Right ventricle myocardium inferior (tissue), 1 donor: ENCODE measurements around the gene ELMO1. TPM values are rescaled to one million over a fixed set of nuclear protein-coding genes. Genes with fewer than 3 reads are reported as not detected.
A peak's percentile ranks its signal among the peaks of the same experiment; 100 is the strongest.

ENCODE experiments used
- ATAC-seq: fragments of 200-7000 bp; cut with Tn5 transposase; one replicate; pipeline ENCODE4 v1.9.1; 2020; ENCODE audit warnings: mild to moderate bottlenecking, moderate library complexity
- DNase-seq: peaks from one replicate; pipeline ENCODE4 v3.0.0; 2021; ENCODE audit errors: missing footprints
- intact Hi-C: fragments of 100-400 bp; cut with DNase I; formaldehyde crosslinking; loops from one replicate; pipeline ENCODE4 v1.11.0; 2022
- total RNA-seq: library from RNA; stranded (reverse); fragmentation: NEBNext Ultra II Directional; extraction: Animal tissue kit (Norgen Biotek cat#: 25700); gene quantifications from one replicate; pipeline ENCODE4 v1.2.1, GENCODE V29; 2021
- donor health status: DM: no; HTN: yes; CAD: no; lungs with severe emphysema.

ELMO1 gene
- total RNA-seq, 1 donor from 2014 or later, result 13.8 TPM

DNA sequence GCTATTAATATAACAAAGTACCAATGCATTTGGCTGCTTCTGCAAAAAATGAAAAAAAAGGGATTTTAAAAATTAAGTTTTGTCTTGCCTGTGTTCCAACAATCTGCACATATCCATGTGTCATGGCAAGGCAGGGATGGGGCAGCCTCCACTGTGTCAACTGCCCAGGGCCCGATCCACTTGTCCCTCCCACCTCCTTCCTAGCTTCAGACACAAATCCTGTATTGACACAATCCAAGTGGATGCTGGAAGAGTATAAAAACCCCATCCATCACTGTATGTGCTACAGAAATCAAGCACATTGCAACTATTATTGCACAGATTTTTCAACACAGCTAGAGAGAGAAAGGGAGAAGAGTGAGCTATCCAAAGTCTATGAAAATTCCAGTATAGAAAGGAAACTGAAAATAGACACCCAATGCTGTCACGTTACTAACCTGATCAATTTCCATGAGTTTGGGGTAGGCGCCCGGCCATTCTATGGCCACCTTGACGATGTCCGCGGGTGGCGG is 106.4 kb downstream of the ELMO1 start:
- DNase-seq, result no peak
- intact Hi-C loops, result loop anchor here (2.0 kb wide), 1 partner anchor 25 kb away; no protein-coding TSS in a partner anchor
- no peak for ATAC-seq

DNA sequence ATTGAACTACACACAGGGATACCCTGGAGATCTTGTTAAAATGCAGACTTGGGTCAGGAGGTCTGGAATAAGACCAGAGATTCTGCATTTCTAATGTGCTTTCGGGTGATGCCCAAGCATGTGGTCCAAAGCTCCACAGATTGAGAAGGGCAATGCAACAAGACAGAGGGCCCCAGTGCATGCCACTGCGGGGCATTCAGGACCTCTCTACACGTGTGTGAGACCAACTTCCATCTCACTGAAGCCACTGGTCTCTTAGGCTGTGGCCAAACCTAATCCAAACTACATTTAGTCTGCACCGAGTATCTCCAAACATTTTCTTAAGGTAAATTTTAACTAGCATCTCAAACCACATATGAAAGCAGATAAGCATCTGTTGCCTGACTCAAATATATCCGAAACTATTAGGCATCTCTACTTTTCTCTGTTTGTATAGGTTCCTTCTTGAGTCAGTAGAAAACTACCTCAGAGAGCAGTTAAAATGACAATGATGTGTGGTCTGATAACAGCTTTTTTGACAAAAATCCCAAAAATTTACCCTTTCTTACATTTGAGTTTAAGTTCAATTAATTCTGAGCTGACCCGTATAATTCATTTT is 107.5 kb downstream of the ELMO1 start:
- no peak for ATAC-seq
- intact Hi-C loops, result no loop called here
- no peak for DNase-seq

DNA sequence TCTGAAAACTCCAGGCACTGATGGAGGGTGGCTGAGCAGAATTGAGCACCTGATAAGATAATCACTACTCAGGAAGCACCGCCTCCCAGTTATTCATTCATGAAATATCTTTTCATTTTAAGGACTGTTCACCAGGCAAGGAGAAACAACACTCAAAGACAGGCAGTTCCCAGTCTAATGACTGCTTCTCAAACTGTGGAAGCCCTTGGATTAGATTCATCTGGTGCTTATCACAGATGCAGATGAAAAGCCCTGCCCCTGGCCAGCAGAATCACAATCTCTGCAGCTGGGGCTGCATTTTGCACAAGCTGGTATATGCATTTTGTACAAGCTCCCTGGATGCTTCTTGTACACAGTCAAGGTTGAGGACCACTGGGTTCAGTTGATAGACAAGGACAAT is 109.7 kb downstream of the ELMO1 start:
- ATAC-seq (no peak), DNase-seq (no peak)
- intact Hi-C loops, result no loop called here

DNA sequence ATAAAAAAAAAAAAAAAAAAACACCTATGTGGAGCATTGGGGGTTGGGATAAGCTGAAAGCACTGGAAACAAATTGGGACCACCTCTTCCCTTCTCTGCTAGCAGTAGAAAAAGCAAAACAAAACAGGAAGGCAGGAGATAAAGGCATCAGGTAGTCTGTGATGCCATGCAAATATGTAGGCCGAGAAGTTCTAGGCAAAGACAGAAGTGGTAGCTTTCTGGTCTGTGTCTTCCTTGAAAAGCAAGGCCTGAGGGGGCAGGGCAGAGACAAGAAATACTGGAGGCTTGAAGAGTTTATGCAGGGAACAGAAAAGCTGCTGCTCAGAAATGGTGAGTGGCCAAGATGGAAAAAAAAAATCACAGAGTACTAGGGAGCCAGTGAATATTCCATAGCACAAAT is 111.1 kb downstream of the ELMO1 start:
- DNase-seq (no peak), ATAC-seq (no peak)
- intact Hi-C loops, result no loop called here

DNA sequence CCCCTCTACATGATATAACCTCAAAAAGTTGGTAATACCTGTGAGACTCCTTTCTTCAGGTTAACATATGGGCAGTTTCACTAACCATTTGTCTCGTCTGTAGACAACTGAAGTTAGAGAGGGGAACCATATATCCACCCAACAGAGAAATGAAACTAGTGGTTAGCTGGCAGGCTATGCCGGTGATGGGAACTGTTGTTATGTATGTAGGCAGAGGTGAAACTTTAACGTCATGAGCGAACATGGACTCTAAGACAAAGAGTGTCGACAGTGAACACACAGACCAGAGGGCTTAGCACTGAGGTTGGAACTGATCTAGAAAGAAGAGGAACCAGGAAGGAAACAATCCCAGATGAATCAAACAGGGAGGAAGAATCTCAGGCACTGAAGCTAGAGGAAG is 112.4 kb downstream of the ELMO1 start:
- DNase-seq, result no peak
- ATAC-seq, result peak; percentile 40
- intact Hi-C loops, result no loop called here

DNA sequence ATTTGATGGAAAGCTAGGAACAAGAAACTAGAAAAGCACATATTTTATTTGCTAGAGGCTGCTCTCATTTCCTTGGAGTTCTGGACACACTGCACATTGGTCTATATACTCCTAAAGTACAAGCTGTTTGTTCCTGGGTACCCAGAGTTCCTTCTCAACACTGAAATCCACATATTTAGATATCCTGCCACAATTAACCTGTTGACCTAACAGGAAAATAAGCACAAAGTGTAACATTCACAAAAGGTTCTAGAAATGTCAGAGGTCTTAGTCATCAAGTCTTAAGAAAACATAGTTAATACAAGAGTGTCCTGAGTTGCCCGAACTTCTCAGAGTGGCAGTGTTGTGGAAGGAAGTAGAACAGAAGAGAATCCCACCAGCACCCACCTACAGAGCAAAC is 115.6 kb downstream of the ELMO1 start:
- intact Hi-C loops, result loop anchor here (2.0 kb wide), 1 partner anchor 22 kb away; no protein-coding TSS in a partner anchor
- ATAC-seq, result peak; percentile 23
- DNase-seq, result no peak

DNA sequence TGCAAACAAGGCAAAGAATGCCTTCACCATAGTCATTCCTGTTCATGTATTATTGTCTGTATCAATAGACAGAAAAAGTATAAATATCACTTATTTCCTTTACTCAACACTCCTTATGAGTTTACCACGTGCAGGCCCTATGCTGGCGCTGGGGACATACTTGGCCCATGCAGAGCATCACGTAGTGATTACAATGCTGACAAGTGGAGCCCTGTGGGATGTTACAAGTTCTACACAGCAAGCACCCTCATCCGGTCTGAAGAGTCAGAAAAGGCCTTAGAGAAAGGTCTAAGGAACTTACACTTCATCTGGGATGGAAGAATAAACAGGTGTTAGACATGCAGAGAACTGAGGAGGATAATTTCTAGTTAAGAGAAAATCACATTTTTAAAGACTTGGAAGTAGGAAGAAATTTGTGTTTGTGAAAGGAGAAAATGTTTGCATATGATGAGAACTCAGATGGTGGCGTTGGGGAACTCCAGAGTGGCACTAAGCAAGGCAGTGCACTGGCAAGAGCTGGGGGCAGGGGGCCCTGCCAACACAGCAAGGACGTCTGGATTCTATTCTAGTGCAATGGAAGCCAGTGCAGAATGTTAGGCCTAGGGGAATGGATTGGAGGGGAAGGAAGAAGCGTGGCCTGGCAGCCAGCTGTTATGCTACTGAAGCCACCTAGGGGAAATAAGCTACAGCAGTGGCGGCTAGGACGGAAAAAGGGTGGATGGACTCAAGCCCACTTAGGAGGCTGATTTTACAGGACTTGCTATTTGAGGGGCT is 116.2 kb downstream of the ELMO1 start:
- ATAC-seq (no peak), DNase-seq (no peak)
- intact Hi-C loops, result loop anchor here (2.0 kb wide), 1 partner anchor 22 kb away; no protein-coding TSS in a partner anchor

DNA sequence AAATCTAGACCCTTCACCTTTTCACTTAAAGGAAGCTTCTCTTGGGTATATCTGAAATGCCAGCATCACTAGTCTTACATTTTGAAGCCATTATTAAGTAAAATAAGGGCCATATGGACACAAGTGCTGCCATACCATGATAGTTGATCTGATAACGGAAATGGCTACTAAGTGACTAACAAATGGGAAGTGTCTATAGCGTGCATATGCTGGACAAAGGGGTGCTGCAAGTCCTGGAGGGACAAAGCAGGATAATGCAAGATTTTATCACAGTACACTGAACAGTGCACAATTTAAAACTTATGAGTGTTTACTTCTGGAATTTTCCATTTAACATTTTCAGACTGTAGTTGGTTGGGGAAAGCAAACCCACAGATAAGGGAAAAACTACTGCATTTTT is 117.9 kb downstream of the ELMO1 start:
- intact Hi-C loops, result no loop called here
- no peak for ATAC-seq
- no peak for DNase-seq

DNA sequence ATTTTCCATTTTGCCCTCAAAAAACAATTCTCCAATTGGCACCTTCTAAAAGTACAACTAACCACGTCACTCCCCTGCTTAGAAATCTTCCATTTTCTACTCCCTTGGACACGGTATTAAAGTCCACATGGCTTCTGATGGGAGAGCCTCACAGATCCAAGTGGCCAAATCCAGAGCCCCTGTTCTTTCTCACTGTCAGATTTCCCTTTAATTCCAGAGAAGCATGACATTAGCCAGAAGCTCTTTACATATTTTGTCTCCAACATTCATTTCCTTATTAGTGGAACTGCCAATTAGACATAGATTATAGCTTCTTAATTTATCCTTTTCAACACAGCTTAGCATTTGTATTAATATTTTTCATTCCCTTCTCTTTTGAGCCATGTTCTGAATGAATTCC is 118.7 kb downstream of the ELMO1 start:
- no peak for ATAC-seq
- no peak for DNase-seq
- intact Hi-C loops, result no loop called here

DNA sequence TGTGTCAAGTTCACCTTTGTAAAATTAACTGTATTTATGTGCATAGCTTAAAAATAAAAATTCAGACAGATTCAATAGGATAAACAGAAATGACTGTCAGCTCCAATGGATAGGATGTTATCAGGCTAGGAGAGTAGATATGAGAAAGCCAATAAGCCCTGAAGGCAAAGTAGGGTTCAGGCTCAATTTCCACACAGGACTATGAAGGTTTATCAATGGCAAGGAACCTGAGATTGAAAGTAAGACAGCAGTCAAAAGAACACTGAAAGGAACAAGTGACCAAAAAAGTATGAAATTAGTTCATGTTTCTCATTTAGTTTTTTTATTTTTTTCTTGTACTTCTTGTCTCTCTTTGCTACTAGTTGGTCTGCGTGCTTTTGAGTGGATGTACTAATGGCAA is 121.4 kb downstream of the ELMO1 start:
- ATAC-seq (no peak), DNase-seq (no peak)
- intact Hi-C loops, result no loop called here

DNA sequence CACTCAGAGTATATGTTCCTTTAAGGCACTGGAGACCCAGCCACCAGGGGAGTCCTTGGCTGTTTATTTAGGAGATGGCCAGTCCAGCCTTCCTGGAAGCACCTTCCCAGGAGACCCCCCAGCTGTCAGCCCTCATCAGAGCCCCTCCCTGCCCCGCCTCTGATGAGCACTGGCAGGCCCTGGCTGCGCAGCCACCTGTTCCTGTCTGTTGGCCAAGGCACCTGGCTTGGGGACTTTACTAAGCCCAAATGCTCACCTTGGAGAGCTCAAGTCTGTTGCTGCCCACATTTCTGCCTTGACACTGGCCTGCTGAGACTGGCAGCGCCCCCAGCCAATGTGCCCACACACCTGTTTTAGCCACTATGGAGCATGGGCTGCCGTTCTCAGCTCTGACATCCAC is 124.7 kb downstream of the ELMO1 start:
- intact Hi-C loops, result no loop called here

DNA sequence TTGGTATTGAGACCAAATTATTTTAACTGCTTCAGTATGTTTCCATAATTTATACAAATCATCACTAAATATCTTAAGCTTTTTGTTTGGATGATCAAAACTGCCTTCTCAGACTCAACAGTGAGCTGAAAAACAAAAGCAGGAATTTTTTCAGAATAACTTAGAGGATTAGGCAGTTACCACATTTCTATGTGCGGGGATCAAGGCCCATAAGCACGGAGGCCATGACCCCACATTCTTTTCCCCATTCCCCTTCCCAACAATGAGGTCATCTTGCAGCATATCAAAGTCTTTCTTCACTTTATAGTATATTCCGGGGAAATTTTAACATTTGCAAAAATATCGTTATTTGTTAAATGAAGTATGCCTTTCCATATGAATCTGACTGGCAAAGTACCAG is 125.8 kb downstream of the ELMO1 start:
- ATAC-seq, result no peak
- no peak for DNase-seq
- intact Hi-C loops, result no loop called here

More for the DNA sequence above, 124.7 kb downstream of the ELMO1 start:
- DNase-seq (peak; percentile 57), ATAC-seq (no peak)

DNA sequence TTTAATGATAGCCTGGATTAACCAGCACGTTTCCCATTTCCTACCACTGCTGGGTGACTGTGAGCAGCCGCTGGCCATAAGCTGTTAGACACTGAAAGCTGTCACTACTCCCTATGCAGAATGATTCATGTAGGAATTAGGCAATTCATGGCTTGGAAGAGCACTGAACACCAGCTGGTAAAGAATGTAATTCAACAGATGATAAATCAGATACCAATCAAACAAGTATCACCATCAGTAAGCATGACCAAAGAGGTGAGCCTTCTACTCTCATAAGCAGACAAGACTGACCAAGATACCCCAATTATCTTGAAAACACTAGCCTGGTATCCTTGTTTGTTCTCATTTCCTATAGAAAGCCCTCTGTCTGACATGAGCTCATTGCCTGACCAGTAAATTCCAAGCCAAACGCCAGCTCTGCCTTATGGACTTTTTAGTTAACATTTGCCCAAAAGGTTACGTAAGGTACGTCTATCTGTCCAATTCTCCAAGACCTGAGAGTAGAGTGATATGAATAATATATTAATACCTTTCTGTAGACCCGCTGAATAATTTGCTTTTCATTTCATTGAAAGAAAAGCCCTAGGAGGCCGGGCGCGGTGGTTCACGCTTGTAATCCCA is 127.7 kb downstream of the ELMO1 start:
- DNase-seq, result no peak
- no peak for ATAC-seq
- intact Hi-C loops, result no loop called here

DNA sequence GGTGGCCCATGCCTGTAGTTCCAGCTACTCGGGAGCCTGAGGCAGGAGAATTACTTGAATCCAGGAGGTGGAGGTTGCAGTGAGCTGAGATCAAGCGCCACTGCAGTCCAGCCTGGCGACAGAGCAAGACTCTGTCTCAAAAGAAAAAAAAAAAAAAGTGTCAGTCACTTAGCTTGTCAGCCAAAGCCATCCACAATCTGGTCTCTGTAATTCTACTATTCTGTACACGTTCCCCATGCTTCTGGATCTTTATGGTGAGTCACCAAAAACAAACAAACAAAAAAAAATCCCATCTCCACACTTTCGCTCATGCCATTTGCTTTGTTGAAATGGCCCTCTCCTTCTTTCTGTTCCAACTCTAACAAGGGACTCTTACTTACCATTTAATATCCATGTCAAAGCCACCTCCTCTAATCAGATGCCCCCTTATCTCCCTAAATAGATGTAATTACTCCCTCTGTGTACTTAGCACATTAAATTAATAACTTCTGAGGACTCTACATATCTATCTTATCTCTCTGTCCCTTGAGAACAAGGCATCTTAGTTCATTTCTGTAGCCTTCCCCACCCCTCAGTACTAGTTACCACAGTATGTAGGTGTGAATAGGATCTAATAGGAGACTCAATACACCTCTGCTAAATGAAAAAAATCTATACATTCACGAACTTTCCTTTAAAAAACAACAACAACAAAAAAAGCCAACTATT is 128.4 kb downstream of the ELMO1 start:
- ATAC-seq (no peak), DNase-seq (no peak)
- intact Hi-C loops, result no loop called here

DNA sequence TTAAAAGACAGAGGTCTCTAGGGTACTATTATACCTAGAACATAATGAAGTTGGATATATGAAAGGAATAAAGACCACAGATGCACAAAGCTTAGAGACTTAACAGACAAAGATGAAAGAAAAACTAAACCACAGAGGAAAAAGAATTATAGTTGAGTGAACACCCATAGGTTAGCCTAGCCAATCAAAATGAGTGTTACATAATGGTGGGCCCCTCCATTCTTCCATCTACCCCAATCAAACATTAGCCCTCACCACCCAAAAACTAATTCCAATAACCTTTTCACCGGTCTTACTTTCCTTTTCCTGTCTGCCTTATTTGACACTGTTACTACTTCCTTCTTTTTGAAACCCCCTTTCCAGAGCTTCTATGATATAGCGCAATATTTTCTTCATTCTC is 130.1 kb downstream of the ELMO1 start:
- ATAC-seq (no peak), DNase-seq (no peak)
- intact Hi-C loops, result no loop called here

DNA sequence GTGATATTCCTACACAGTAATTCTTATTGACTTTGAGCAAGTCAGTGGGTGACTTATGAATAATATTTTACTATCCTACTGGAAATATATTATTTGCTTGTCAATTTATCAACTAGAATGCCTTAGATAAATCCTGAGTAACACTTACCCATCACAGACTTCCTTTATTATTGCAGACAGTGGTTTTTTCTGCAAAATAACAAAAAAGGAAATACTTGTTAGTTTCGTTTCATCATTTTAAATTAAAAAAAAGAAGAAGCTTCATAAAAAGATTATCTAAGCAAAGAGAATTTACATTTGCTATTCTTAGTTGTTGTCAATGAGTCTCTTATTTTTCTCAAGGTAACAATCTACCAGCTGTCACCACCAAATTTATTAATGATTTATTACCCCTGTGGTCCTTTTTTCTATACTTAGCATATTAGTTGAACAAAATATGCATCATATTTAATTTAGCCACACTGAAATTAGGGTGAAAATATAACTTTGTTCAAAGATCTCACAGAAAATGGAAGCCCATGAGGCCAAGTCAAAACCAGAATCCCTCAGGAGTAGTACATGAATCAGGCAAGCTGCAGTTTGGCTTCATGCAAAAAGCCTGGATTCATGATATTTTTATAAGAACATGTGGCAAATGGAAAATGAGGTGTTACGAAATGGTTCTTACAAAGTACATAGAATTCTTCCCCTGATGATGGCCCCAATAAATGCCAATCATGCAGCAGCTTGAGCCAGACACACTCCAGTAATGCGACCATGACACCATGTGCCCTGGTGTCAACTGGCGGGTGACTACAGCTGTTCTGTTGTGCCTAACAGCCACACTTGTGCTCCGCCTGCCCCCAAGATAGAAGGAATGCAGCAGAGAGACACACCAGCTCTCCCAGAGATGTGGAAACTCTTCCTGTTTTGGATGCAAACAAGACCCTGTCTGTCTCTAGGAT is 132.6 kb downstream of the ELMO1 start:
- intact Hi-C loops, result no loop called here
- no peak for DNase-seq
- peak; percentile 48 for ATAC-seq

DNA sequence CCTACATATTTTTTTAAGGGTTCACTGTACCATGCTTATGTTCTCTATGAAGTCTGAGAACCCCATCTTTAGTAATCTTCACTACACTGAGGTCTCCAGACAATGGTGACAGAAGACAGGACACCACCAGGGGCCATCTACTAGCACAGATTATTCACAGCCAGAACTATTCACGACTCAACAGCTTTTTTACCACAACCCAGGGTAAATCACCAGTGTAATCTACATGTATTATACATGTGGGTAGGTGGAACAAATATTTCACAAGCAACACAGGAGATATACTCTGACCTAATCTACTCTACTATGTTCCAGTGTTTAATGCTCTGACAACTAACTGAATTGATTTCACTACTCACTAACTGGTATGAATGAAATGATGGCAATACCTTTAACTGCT is 136.1 kb downstream of the ELMO1 start:
- intact Hi-C loops, result no loop called here
- ATAC-seq (no peak), DNase-seq (no peak)

DNA sequence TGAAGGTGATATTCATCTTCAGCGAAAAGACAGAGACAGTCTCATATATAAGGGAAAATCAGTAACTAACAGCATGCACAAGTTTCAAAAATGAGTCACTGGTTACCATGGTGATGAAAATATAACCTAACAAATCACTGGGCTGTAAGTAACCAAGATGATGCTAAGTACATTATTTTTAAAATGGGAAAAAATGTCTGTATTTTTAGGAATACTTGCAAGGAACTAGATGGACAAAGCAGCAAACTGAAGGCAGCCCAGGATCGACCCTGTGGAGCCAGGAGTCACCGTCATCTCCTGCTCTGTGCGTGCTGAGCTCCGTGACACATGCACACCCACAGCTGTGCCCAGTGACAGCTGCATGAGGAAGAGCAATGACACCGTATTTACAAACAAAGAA is 137.3 kb downstream of the ELMO1 start:
- peak; percentile 69 for DNase-seq
- intact Hi-C loops, result no loop called here

More for the DNA sequence above, 137.3 kb downstream of the ELMO1 start:
- ATAC-seq, result peak; percentile 57
